Activated CD4-positive, alpha-beta T cell treated with anti-CD3 and anti-CD28 coated beads for 1 hour (primary cell): ENCODE results near the gene SH3GL3.

ENCODE experiments used
- DNase-seq: peaks from one replicate; pipeline ENCODE4 v3.0.0-alpha.2; 2020

Gene SH3GL3, protein sequence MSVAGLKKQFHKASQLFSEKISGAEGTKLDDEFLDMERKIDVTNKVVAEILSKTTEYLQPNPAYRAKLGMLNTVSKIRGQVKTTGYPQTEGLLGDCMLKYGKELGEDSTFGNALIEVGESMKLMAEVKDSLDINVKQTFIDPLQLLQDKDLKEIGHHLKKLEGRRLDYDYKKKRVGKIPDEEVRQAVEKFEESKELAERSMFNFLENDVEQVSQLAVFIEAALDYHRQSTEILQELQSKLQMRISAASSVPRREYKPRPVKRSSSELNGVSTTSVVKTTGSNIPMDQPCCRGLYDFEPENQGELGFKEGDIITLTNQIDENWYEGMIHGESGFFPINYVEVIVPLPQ

GRCh38 chr15:83446904-83447709 is at the start of gene SH3GL3:
SH3GL3 (plus strand) TSS chr15:83447341; CDS start chr15:83447534, 193 bp downstream.
- DNase-seq, result no peak

GRCh38 chr15:83398626-83399025 is 48.5 kb upstream of the SH3GL3 start:
- no peak for DNase-seq

DNA sequence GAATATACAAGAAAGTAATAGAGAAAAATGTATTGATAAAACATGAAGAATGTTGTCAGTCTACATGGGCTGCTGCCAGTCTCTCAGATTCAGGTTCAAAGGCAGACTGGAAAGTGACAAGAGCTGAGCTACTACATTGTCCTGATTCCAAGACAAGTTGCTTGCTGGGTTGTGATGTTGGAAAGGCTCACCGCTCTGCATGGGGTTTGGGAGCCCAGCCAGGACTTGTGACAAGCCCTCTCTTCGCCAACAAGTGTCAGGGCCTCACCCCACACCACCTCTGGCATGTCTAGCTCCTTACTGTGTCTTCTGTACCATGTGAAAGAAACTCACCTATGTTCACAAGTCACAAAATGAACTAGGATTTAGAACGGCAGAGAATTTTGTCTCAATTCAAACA is 43.0 kb upstream of the SH3GL3 start:
- no peak for DNase-seq

DNA sequence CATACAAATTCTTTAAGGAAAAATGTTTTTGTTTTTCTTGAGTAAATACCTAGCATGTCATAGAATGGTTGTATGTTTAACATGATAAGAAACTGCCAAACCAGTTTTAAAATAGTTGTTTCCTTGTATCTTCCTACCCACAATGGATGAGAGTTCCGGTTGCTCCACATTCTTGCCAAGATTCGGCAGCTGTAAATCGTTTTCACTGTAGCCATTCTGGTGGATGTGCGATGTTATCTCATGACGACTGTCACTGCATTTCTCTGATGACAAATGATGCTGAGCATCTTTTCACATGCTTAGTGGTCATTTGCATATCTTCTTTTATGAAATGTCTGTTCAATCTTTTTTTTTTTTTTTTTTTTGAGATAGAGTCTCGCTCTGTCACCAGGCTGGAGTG is 36.6 kb upstream of the SH3GL3 start:
- DNase-seq, result no peak

- DNase-seq, result no peak
These were observed 34.0 kb upstream of the SH3GL3 start for GRCh38 chr15:83413054-83413719.

- DNase-seq, result no peak
These were observed 25.1 kb upstream of the SH3GL3 start for GRCh38 chr15:83422081-83422480.

GRCh38 chr15:83422541-83422940 is 24.6 kb upstream of the SH3GL3 start:
- DNase-seq, result no peak

- no peak for DNase-seq
These were observed 23.0 kb upstream of the SH3GL3 start for GRCh38 chr15:83424101-83424500.

- no peak for DNase-seq
These were observed 16.7 kb upstream of the SH3GL3 start for GRCh38 chr15:83430441-83430840.

- DNase-seq, result no peak
These were observed 15.6 kb upstream of the SH3GL3 start for GRCh38 chr15:83431521-83431920.

- no peak for DNase-seq
These were observed 11.9 kb upstream of the SH3GL3 start for GRCh38 chr15:83435202-83435601.

DNA sequence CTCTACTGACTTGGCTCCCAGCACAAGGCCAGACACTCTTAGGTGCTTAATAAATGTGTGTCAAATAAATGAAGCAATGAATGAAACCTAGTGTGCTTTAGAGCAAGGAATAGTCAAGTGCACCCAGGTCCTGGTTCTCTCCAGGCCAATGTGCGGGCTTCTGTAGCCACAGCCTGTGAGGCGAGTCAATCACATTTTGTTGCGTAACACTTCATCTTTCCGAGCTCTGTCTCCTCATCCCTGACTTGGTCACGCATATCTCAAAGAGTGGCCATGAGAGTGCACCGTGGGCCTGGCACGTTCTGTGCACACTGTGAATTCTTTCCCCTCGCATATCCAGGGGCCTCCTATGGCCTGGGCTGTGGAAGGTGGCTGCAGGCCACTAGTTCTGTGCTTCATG is 11.4 kb upstream of the SH3GL3 start:
- DNase-seq, result no peak

DNA sequence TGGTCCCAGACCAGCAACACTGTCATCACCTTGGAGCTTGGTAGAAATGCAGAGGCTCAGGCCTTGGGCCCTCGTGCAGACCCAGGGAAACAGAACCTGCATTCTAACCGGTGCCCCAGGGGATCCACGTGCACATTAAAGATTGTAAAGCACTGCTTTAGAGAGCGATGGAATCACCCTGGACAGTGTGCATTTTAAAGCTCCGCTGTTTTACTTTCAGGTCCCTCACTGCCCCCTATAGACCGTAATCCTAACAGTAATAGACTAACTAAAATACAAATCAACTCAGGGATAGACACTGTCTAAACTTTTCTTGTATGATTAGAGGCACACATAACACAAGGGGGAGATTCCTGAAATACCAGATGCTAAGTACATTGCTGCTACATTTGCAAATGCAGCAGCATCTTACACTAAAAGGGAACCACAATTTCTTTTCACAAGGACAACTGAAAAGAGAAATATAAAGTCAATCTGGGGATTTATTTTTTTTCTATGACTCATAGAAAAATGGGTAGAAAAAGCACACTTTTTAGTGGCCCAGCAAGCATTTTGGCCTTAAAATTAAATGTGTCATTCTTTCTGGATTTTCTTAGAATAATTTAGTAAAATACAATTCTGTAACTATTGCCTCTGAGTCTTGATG is 10.5 kb upstream of the SH3GL3 start:
- DNase-seq, result no peak

- DNase-seq, result no peak
These were observed 3.9 kb upstream of the SH3GL3 start for GRCh38 chr15:83443076-83443847.

DNA sequence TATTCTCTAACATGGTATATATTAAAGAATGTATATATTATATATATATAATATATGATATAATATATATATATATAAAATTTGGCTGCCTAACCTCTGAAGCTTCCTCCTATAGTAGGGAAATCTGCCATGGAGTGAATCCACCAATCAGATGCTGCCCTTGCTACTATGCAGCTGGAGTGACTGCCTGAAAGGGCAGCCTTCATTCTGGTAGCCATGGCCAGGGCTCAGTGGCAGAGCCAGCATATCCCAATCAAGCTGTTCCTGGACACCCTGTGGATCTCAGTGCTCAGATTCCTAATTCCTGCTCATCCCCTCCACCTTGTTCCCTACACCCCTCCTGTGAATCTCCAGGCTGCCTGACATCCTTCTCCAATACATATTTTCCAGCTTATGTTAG is 2.2 kb upstream of the SH3GL3 start:
- no peak for DNase-seq

- no peak for DNase-seq
These were observed 1.5 kb upstream of the SH3GL3 start for GRCh38 chr15:83445643-83446042.

DNA sequence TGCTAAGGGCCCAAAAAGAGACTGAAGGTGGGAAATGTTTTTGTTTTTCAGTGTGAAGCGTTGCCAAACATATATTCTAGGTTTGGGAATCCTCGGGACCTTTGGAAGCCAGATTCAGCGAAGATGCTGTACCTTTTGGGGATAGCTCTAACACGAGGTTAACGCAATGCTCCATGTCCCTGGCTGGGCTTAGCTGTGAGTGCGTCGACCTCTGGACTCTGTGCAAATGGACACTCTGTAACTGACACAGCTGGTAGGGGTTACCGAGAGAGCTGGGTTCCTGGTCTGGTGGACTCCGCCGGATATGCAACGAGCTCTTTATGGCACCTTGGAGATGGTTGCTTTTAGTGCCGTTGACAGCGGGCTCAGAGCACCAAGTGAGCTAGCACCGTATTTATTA is 724 bp upstream of the SH3GL3 start:
- no peak for DNase-seq

DNA sequence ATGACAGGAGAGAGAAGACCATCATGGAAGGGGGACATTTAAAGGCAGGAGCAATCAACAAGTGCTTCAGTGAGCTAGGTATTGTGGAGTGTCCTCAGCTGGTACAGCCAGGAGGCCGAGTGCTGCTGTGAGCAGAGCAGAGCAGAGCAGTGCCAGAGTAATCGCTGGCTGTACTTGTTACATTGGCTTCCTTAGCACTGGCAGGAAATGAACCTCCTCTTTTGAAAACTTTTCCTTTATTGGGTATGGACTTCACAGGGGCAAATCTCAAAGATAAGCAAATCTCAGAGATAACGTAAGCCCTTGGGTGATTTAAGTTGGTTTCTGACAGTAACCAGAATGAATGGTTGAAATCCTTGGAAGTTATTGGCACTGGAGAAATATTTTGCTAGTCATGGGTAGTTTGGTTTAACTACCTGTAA is 2.1 kb downstream of the SH3GL3 start:
- DNase-seq, result no peak

- no peak for DNase-seq
These were observed 2.9 kb downstream of the SH3GL3 start for GRCh38 chr15:83449937-83450506.

- no peak for DNase-seq
These were observed 10.0 kb downstream of the SH3GL3 start for GRCh38 chr15:83457149-83457548.

DNA sequence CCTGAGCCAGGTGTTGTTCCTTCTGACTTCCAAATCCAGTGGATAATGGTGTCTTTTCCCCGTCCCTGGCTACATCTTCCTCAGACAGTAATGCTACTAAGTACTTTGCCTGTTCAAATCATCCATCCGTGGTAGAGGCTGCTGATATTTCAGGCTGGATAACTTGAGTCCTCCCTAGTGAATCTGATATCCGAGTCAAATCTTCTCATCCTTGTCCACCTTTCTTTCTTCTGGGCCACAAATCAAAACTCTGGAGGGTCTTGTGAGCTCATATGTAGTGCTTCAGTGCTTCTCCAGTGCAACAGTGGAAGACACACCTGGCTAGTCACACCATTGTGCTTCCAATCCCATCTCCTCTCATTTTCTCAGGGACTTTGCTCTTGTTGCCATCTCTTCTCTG is 11.2 kb downstream of the SH3GL3 start:
- DNase-seq, result no peak

- no peak for DNase-seq
These were observed 14.9 kb downstream of the SH3GL3 start for GRCh38 chr15:83462026-83462425.
